Panc1 (cell line): Measurements from ENCODE around the gene ERC2. TPM values are rescaled to one million over a fixed set of nuclear protein-coding genes. Genes with fewer than 3 reads are reported as not detected.

Experiments
- ATAC-seq: fragments of 200-7000 bp; cut with Tn5 transposase; 2 replicates; pipeline ENCODE4 v1.9.1; 2020; ENCODE audit warnings: mild to moderate bottlenecking, moderate library complexity
- BruUV-seq: library from RNA; stranded (reverse); fragments of 400-500 nt; replicated peaks from 2 replicates; lab custom pipeline; 2021; lab: Mats Ljungman, UMichigan
- CTCF ChIA-PET: fragments of 300-600 bp; sonication (Branson Sonifier 250); formaldehyde crosslinking; loops from one replicate; lab custom pipeline; 2022; ENCODE audit warnings: antibody characterized with exemption; lab: Charles Lee
- POLR2A ChIA-PET: fragments of 300-600 bp; sonication (Branson Sonifier 250); formaldehyde crosslinking; loops from one replicate; lab custom pipeline; 2022; ENCODE audit warnings: antibody characterized with exemption; lab: Charles Lee
- DNase-seq: peaks from one replicate; pipeline ENCODE4 v3.0.0-alpha.2; 2010; ENCODE audit warnings: low read depth, low spot score
- H3K27ac ChIP-seq: 2 replicates; pipeline ENCODE4 v1.5.1; 2011; ENCODE audit warnings: mild to moderate bottlenecking, low read length, inconsistent platforms
- H3K27me3 ChIP-seq: fragments of 200-500 bp; sonication (Bioruptor generic); 2 replicates; pipeline ENCODE4 v1.6.0; 2014; ENCODE audit warnings: low read length, inconsistent platforms; ENCODE audit not compliant: control insufficient read depth, insufficient read depth
- H3K36me3 ChIP-seq: fragments of 200-500 bp; sonication (Bioruptor generic); 2 replicates; pipeline ENCODE4 v1.5.1; 2014; ENCODE audit warnings: inconsistent platforms, mild to moderate bottlenecking, low read length, moderate library complexity; ENCODE audit not compliant: control insufficient read depth, insufficient read depth
- H3K4me1 ChIP-seq: 2 replicates; pipeline ENCODE4 v1.5.1; 2011; ENCODE audit warnings: inconsistent platforms, mild to moderate bottlenecking, low read length, moderate library complexity; ENCODE audit not compliant: control insufficient read depth, insufficient read depth
- H3K4me3 ChIP-seq, 2 experiments: 2 replicates each; pipeline ENCODE4 v1.5.1; 2011 to 2012; ENCODE audit warnings: low read depth in 2 of 2, low read length in 2 of 2, mild to moderate bottlenecking in 2 of 2, inconsistent platforms in 1 of 2, moderate library complexity in 1 of 2
- H3K9me3 ChIP-seq: fragments of 200-500 bp; sonication (Bioruptor generic); 2 replicates; pipeline ENCODE4 v1.5.1; 2014; ENCODE audit warnings: low read depth, mild to moderate bottlenecking, inconsistent platforms, low read length, moderate library complexity; ENCODE audit not compliant: control insufficient read depth, insufficient read depth
- POLR2AphosphoS5 ChIP-seq: IDR thresholded peaks from 2 replicates; pipeline ENCODE4 v1.6.1; 2012; ENCODE audit warnings: mild to moderate bottlenecking, low read depth, low read length, moderate library complexity
- REST ChIP-seq, 2 experiments: IDR thresholded peaks; 2 replicates each; pipeline ENCODE4 v1.6.1; 2011 to 2012; ENCODE audit warnings: low read depth in 2 of 2, control low read depth in 1 of 2, low read length in 1 of 2, mild to moderate bottlenecking in 1 of 2, moderate library complexity in 1 of 2; ENCODE audit not compliant: insufficient read depth in 1 of 2
- SIN3A ChIP-seq: IDR thresholded peaks from 2 replicates; pipeline ENCODE4 v1.6.1; 2012; ENCODE audit warnings: low read depth, mild to moderate bottlenecking, low read length, moderate library complexity, borderline replicate concordance; ENCODE audit not compliant: insufficient read depth
- TCF7L2 ChIP-seq: IDR thresholded peaks from 2 replicates; pipeline ENCODE4 v1.6.1; 2011; ENCODE audit warnings: mild to moderate bottlenecking, low read depth, low read length, inconsistent platforms
- in situ Hi-C: cut with HindIII; loops from 2 replicates; pipeline ENCODE4 v1.10.0; 2016; ENCODE audit warnings: low sequenced_read_pairs, low pct_unique_long_range_greater_than_20kb
- intact Hi-C: fragments of 100-400 bp; cut with micrococcal nuclease; formaldehyde crosslinking; loops from one replicate; pipeline ENCODE4 v1.10.0; 2022; ENCODE audit not compliant: unreplicated experiment
- total RNA-seq: library from RNA; stranded (reverse); gene quantifications from one replicate; pipeline ENCODE4 v1.2.1, GENCODE V29; 2021; ENCODE audit not compliant: unreplicated experiment
- TF ChIP-seq, protein P1 (sequence below): fragments of 450-650 bp; IDR thresholded peaks from 2 replicates; pipeline ENCODE4 v1.5.1; 2017; ENCODE audit warnings: mild to moderate bottlenecking

ERC2 gene
- total RNA-seq, 1 experiment from 2014 or later, result 0.33 TPM

- DNase-seq (no peak), ATAC-seq (no peak)
- POLR2A ChIA-PET, result no interaction called here
- H3K4me1 ChIP-seq, result peaks cover 6% of the 10 kb centered on the region; the same call in 1 of the 2 replicates
- H3K27ac ChIP-seq, result no peak overlapping the region
- TF ChIP-seq POLR2AphosphoS5 (no peak), SIN3A (no peak), TCF7L2 (no peak), REST (IDR thresholded peaks at IDR 0.05; ENCODE audit: insufficient read depth in 1 of 2, low read depth in 2 of 2, low read length in 1 of 2) (no peak)
- TF ChIP-seq, protein P1, sequence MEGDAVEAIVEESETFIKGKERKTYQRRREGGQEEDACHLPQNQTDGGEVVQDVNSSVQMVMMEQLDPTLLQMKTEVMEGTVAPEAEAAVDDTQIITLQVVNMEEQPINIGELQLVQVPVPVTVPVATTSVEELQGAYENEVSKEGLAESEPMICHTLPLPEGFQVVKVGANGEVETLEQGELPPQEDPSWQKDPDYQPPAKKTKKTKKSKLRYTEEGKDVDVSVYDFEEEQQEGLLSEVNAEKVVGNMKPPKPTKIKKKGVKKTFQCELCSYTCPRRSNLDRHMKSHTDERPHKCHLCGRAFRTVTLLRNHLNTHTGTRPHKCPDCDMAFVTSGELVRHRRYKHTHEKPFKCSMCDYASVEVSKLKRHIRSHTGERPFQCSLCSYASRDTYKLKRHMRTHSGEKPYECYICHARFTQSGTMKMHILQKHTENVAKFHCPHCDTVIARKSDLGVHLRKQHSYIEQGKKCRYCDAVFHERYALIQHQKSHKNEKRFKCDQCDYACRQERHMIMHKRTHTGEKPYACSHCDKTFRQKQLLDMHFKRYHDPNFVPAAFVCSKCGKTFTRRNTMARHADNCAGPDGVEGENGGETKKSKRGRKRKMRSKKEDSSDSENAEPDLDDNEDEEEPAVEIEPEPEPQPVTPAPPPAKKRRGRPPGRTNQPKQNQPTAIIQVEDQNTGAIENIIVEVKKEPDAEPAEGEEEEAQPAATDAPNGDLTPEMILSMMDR, result no peak
- H3K4me3 ChIP-seq, result no peak overlapping the region
- H3K9me3 ChIP-seq, result no peaks in the 10 kb centered on the region
- intact Hi-C loops (loop anchor here (5.0 to 10.0 kb wide), 4 partner anchors 258 to 763 kb away; no protein-coding TSS in a partner anchor), in situ Hi-C loops (no loop called here)
- H3K27me3 ChIP-seq, result peaks cover 5% of the 10 kb centered on the region; the same call in 1 of the 2 replicates
- H3K36me3 ChIP-seq, result no peaks in the 10 kb centered on the region
- no TSS peak for BruUV-seq
- CTCF ChIA-PET, result no interaction called here
Observed at GRCh38 chr3:55489798-55490132, 978.5 kb downstream of the ERC2 start.

- TF ChIP-seq POLR2AphosphoS5, result no peak
- TF ChIP-seq REST (IDR thresholded peaks at IDR 0.05; ENCODE audit: insufficient read depth in 1 of 2, low read depth in 2 of 2, low read length in 1 of 2), result no peak
- TF ChIP-seq, protein P1, result no peak
- no peak for TF ChIP-seq SIN3A
- no peak for TF ChIP-seq TCF7L2
- POLR2A ChIA-PET, result no interaction called here
- intact Hi-C loops (loop anchor here (5.0 to 10.0 kb wide), 4 partner anchors 259 to 764 kb away; no protein-coding TSS in a partner anchor), in situ Hi-C loops (no loop called here)
- CTCF ChIA-PET, result no interaction called here
- BruUV-seq, result no TSS peak
- Histone ChIP-seq H3K9me3 (no peaks in the 10 kb centered on the region), H3K27me3 (peaks cover 5% of the 10 kb centered on the region; the same call in 1 of the 2 replicates), H3K36me3 (no peaks in the 10 kb centered on the region), H3K4me1 (peaks cover 6% of the 10 kb centered on the region; the same call in 1 of the 2 replicates), H3K4me3 (peak overlapping the region; percentile 57 to 77), H3K27ac (no peak overlapping the region)
- ATAC-seq (no peak), DNase-seq (no peak)
Observed at GRCh38 chr3:55488398-55489055, 979.7 kb downstream of the ERC2 start.
